Liver (tissue), 2 donors: Measurements from ENCODE around the gene ANKRD17.

ENCODE experiments used
- JUND ChIP-seq, 2 donors: IDR thresholded peaks; 2 replicates each; pipeline ENCODE4 v1.6.1; 2016; ENCODE audit warnings: antibody characterized with exemption in 2 of 2
- TF ChIP-seq, protein P1 (sequence below): IDR thresholded peaks from 2 replicates; pipeline ENCODE4 v1.6.1; 2016; ENCODE audit warnings: antibody characterized with exemption
- donor health status: healthy.

DNA sequence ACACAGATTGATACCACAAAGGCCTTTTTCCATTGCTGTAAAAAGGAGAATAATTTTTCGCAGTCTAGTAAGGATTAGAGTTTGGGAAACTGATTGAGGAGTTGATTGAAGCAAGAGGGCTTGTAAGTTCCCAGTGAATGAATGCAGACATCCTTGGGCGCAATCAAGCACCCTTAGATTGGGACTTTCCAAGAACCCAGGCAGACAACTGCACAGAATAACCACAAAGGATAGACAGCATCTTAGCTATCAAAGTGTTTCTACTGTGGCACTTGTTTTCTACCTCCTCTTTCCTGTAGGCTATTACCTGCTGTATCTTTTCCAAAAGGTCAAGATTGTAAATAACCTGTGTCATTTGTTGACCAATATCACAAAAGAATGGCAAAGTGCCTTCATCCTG, 191.7 kb downstream of the ANKRD17 start:
- TF ChIP-seq, protein P1, sequence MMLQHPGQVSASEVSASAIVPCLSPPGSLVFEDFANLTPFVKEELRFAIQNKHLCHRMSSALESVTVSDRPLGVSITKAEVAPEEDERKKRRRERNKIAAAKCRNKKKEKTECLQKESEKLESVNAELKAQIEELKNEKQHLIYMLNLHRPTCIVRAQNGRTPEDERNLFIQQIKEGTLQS = no peak
- TF ChIP-seq JUND (IDR thresholded peaks at IDR 0.05) = no peak
